SIG-M5 treated with dmso at 0.1 percent for 504 hours (cell line): Measurements from ENCODE around the gene LGR5.
A peak's percentile ranks its signal among the peaks of the same experiment; 100 is the strongest.

Experiments used
- DNase-seq: peaks from one replicate; lab custom pipeline; 2025; ENCODE audit not compliant: unreplicated experiment; lab: John Stamatoyannopoulos, UW

The LGR5 gene, protein sequence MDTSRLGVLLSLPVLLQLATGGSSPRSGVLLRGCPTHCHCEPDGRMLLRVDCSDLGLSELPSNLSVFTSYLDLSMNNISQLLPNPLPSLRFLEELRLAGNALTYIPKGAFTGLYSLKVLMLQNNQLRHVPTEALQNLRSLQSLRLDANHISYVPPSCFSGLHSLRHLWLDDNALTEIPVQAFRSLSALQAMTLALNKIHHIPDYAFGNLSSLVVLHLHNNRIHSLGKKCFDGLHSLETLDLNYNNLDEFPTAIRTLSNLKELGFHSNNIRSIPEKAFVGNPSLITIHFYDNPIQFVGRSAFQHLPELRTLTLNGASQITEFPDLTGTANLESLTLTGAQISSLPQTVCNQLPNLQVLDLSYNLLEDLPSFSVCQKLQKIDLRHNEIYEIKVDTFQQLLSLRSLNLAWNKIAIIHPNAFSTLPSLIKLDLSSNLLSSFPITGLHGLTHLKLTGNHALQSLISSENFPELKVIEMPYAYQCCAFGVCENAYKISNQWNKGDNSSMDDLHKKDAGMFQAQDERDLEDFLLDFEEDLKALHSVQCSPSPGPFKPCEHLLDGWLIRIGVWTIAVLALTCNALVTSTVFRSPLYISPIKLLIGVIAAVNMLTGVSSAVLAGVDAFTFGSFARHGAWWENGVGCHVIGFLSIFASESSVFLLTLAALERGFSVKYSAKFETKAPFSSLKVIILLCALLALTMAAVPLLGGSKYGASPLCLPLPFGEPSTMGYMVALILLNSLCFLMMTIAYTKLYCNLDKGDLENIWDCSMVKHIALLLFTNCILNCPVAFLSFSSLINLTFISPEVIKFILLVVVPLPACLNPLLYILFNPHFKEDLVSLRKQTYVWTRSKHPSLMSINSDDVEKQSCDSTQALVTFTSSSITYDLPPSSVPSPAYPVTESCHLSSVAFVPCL

DNA sequence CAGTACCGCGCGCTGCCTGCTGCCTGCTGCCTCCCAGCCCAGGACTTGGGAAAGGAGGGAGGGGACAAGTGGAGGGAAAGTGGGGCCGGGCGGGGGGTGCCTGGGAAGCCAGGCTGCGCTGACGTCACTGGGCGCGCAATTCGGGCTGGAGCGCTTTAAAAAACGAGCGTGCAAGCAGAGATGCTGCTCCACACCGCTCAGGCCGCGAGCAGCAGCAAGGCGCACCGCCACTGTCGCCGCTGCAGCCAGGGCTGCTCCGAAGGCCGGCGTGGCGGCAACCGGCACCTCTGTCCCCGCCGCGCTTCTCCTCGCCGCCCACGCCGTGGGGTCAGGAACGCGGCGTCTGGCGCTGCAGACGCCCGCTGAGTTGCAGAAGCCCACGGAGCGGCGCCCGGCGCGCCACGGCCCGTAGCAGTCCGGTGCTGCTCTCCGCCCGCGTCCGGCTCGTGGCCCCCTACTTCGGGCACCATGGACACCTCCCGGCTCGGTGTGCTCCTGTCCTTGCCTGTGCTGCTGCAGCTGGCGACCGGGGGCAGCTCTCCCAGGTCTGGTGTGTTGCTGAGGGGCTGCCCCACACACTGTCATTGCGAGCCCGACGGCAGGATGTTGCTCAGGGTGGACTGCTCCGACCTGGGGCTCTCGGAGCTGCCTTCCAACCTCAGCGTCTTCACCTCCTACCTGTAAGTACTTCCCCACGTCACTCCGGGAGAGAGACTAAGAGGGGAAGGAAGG, at the start of gene LGR5:
LGR5 (plus strand) TSS at position 186 of the 732 bp plus-strand sequence; CDS start at position 469, 283 bp downstream.
- no peak for DNase-seq

DNA sequence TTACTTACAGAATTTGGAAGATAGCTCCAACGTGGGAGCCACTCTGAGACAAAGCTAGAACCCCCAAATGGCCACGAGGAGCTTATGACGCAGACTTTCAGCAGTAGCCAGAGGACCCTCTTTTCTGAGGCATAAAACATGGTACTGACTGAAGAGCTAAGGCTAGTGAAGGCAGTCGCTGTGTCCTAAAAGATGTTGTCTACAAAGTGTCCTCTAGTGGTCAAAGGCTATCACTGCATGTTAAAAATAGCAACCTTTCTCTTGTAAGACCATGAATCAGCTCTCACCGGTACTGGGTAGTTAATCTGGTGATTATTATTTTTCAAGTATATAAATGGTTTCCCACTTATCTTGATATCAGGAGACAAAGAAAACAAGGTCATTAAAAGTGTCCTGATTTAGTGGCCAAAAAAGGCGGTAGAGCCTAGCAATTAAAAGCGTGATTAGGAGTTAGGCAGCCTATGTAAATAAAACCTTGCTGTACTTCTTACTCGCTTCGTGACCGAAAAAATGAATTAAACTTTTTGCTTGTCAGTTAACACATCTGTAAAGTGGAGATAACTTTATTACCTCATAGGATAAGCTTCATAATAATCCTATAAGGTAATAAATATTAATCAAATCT, 47.0 kb upstream of the LGR5 start:
- DNase-seq = peak; percentile 81

DNA sequence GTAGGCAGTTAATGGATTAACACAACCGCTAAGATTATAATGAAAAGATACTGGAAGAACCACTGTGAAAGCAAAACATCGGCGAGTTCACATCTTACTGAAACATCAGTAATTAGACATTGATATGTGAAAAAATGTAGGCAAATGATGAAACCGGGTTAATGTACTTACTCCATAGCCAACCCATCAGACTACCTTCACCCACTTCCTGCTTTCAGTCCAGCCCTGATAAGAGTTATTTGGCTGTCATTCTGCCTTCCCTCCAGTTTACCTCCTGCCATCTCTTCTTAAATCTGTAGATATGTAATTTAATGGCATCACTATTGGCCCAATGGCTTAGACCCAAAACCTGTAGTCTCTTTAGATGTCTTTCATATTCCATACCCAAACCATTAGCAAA, 46.0 kb upstream of the LGR5 start:
- no peak for DNase-seq

DNA sequence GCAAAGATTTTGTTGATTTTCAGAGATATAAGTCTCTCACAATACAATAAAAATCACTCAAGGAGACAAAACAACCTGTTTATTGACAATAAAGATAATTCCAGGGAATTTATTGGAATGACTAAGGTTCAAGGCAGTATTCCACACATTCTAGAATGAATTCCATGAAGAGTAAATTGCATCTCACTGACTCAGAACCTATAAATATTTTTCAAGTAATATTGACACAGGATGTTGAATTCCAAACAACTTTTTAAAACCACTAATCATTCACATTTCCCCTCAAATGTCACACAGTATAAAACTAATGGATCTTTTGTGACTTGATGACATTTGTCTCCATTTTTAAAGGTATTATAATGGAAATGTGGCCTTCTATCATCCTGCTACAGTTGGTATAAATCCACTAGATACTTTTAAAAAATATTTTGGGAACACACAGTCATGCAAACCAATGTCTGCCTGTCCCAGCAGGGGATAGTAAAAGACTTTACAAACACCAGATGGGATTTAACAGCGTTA, 42.1 kb upstream of the LGR5 start:
- DNase-seq = no peak

DNA sequence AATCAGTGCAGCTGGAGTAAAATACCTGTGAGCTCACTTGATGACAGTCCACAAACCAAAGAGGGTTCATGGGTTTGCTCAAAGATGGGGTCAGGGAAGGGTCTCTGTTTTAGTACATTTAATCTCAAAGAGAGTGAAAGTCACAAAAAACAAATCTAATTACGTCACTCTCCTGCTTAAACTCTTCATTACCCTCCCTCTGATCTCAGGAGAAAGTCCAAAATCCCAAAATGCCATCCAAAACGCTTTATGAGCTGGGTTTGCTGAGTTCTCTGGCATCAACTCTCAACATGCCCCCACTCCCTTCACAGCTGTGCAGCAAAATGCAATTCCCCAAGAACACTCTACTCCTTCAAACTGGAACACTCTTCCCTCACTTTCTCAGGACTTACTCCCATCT, 40.4 kb upstream of the LGR5 start:
- DNase-seq = no peak

DNA sequence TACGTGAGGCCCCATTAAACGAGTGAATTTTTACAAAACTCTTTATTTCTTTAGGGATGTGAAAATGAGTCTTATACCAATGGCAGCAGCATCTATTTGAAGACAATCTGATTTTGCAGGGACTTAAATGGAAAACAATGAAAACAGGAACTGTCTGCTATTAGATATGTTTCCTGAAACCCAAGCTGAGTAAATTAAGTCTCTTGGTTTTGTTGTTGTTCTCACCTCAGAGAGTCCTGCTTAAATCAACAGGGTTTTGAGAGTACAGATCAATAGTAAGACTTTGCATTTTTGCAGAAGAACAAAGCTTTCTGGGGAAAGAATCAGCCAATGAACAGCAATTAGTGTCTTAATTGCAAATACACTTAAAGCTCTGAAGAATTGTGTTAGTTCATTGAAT, 39.1 kb upstream of the LGR5 start:
- DNase-seq = no peak

DNA sequence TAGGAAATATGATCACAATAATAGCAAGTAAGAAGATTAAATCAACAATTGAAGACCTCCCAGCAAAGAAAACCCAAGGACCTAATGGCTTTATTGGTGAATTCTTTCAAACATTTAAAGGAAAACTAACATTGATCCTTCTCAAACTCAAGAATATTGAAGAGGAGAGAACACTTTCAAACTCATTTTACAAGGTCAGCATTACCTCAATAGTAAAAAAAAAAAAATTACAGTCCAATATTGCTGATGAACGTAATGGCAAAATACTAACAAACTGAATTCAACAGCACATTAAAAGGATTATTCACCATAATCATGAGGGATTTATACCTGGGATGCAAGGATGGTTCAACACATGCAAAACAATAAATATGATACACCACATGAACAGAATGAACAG, 33.7 kb upstream of the LGR5 start:
- DNase-seq = no peak

DNA sequence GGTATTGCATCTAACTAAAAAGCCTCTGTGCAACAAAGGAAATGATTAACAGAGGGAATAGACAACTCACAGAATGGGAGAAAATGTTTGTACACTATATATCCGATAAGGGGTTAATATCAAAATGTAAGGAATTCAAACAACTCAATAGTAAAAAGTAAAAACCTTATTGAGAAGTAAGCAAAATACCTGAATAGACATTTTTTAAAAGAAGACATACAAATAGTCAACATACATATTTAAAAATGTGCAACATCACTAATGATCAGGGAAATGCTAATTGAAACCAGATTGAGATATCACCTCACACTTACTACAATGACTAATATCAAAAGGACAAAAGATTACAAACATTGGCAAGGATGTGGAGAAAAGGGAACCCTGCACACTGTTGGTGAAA, 31.9 kb upstream of the LGR5 start:
- no peak for DNase-seq

DNA sequence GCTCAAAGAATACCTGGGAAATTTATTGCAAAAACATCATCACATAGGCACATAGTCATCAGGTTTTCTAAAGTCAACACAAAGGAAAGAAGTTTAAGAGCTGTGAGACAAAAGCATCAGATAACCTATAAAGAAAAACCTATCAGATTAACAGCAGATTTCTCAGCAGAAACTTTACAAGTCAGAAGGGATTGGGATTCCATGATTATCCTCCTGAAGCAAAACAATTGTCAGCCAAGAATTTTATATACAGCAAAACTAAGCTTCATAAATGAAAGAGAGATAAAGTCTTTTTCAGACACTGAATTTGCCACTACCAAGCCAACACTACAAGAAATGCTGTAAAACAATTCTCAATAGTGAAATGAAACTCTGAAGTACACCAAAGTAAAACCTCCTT, 28.8 kb upstream of the LGR5 start:
- no peak for DNase-seq

DNA sequence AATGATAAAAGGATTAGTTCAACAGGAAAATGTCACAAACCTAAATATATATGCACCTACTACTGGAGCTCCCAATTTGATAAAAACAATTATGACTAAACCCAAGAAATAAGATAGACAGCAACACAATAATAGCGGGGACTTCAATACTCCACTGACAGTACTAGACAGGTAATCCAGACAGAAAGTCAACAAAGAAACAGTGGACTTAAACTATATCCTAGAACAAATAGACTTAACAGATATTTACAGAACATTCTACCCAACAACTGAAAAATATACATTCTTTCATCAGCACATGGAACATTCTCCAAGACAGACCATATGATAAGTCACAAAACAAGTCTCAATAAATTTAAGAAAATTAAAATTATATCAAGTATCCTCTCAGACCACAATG, 28.0 kb upstream of the LGR5 start:
- DNase-seq = no peak

DNA sequence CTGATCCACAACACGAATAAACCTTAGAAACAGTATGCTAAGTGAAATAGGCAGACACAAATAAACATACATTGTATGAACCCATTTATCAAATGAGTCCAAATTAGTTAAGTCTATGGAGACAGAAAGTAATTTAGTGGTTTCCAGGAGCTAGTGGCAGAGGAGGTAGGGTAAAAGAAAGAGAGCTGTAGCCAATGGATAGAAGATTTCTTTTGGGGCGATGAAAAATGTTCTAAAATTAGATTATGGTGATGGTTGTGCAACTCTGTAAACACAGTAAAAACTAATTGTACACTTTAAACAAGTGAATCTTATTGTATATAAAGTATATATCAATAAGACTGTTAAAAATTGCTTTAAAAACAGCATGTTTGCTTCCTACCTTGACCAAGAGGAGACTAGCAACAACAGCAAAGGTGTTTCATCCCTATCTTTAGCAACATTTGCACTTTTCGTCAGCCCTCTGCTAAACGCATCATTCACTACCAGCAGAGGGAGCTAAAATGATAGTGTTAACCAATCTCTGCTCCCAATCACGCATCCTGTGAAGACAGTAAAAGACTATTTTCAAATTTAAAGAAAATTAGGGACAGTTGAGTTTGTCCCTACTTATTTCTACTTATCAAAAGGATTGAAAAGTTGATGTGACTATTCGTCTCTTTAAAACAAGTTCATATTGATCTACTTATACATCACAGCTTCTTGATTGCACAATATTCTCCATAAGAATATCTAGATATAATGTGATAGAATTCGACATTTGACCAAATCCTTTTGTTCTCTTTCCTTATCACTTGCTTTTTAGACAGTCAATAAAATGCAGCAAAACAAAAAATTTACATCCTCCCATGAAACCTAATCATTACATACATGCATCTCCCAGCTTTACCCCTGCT, 24.0 kb upstream of the LGR5 start:
- peak; percentile 43 for DNase-seq

DNA sequence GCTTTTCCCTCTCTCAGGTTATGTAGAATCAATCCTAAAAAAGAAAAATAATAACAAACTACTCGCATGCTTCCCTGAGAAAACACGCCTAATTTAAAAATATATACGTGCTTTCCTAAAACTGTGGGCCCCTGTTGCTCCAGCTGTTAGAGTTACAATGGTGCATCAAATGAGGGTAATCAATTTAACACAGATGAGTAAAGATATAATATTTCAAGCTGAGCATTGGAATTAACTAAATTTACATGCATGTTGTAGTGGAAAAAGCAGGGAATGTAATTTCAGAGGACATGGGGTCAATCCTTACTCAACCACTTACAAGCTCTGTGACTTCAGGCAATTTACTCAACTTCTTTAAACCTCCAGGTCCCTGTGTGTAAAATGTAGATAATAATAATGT, 22.4 kb upstream of the LGR5 start:
- no peak for DNase-seq

DNA sequence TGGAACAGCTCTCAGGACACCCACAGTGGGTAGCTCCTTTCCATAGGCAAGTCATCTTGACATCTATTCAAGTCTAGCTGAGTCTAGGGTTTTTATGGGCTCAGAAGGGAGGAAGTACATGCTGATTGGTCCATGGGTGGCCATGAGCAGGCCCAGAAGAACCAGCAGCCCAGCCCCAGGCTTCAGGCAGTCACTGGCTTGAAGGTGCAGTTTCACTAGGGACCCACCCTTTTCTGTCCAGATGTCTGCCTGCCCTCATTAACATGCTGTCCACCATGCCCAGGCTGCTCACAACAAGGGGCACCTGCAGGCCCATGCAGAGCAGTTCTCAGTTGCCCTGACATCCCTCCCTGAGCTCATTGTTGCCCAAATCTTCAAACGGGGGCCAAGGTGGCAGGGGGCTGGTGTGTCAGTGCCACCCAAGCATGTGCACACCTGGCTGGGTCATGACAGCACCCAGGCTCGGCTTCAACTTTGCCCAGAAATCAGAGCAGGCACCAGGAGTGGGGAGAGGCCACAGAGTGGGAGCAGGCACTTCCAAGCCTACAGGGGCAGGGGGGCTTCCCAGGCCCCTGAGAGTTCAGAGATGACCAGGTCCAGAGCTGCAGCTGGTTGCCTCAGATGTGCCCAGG, 18.7 kb upstream of the LGR5 start:
- DNase-seq = no peak

DNA sequence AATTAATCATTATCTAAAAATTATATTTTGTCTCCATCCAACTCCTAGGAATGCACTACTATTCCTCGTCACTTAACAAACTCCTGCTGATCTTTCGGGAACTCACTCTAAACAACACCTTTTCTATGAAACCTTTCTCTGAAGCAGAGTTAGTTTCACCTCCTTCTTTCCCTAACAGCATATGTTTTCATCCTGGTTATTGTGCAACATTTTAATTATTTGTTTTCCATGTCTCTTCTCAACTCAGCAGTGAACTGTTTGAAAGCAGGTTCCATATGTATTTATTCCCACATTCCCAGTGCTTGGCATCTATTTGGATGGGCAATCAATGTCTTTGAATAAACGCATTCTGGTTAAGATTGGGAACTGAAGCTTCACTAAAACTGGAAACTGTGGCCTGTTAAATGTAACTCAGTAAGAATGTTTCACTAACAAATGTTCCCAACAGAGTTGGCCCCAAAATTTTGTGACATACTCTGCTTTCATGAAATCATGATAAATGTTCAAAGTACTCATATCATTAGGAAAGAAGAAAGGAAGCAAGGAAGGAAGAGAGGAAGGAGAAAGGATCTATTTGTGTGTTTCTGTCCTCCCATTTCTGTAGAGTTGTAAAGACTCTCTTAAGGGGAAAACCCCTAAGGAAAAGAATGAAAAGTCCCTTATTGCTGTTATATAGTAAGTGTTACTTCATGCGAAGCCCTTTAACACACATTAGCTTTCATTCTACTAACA, 13.9 kb upstream of the LGR5 start:
- no peak for DNase-seq

DNA sequence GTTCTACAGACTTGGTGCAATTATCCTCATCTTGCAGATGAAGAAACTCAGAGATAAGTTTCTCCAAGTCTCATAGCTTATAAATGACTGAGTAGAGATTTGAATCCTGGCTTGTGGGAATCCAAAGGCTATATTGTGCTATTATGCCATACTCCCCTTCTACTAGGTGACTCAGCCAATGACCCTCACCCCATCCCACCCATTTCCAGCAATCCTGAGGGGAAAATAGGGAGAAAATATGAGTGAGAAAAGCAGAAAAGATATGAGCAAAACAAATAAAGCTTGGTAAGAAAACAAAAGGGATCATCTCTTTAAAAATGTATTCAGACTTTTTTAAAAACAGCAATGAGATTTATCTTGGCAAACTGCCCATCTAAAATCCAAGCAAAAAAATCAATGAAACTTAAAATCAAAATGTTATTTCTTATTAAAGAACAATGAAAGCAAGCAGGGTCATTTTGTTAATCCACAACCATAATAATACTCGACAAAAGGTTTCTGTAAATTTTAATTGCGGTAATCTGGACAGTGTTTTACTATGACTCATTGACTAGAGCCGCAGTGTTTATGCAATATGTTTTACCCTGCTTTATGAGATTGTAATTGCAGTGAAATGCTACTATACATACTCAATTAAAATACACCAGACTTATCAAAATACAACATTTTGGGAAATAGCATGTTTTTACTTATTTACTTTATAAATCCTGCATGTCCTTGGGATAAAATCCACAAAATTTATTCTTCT, 13.1 kb upstream of the LGR5 start:
- DNase-seq = no peak

DNA sequence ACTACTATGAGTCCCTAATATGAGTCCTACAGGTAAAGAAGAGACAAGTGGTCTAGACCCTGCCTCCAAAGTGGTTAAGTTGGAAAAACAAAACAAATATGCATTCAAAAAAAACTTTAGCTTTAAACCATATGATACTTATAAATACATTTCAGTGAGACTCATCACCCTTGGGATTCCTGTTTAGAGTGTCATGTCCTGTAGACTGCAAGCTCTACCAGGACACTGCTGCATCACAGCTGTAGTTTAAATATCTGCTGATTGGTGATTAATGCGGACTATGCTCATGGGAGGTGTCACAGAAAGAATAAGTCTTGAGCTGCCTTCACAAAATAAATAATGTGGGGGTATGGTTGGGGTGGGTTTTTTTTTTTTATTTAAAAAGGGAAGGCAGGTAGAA, 8.8 kb upstream of the LGR5 start:
- DNase-seq = no peak

DNA sequence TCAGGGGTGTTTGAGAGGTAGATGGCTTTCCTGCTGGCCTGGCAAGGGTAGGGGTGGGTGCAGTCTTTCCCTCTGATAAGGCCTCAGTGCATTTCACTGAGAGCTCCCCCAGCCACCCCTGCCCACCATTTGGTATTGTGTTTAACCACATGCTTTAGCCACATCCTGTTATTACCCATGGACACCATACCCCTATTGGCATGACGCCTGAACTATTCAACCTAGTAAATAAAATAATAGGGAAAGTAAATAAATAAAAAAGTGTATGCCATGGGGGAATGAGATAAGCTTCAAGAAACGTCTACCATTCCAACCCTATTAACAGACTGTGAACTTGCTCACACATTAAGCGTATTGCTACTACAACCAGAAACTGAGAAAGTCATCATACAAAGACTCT, 7.6 kb upstream of the LGR5 start:
- no peak for DNase-seq

DNA sequence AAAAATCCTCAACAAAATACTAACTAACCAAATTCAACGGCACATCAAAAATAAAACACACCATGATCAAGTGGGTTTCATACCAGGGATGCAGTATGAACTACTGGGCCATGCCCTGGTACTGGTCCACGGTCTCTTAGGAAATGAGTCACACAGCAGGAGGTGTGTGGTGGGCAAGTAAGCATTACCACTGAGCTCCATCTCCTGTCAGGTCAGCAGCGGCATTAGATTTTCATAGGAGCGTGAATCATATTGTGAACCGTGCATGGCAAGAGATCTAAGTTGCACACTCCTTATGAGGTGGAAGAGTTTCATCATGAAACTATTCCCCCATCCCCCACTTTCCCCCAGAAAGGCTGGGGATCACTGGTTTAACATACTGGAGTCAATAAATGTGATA, 6.7 kb upstream of the LGR5 start:
- DNase-seq = no peak
